ENCODE results near the gene NPM1. TPM values are rescaled to one million over a fixed set of nuclear protein-coding genes. Genes with fewer than 3 reads are reported as not detected.

NPM1 gene
- total and polyA plus RNA-seq, 2 of the 13 experiments (the other 11 are each of a cell fraction or from before 2014, with no cell fraction given), result 2,047 to 3,353 TPM

- TF ChIP-seq FOXM1 (CRISPR knock-in tag; IDR thresholded peaks at IDR 0.05) (no peak), SMARCC2 (IDR thresholded peaks at IDR 0.05) (no peak), ZXDC (CRISPR knock-in tag; IDR thresholded peaks at IDR 0.05) (peak; percentile 72; the same call in 1 of the 2 replicates), KLF9 (CRISPR knock-in tag; IDR thresholded peaks at IDR 0.05; ENCODE audit: low read depth) (peak; percentile 80; the same call in 1 of the 2 replicates), ZBTB34 (CRISPR knock-in tag; IDR thresholded peaks at IDR 0.05) (no peak), NFKB2 (CRISPR knock-in tag; IDR thresholded peaks at IDR 0.05; ENCODE audit: borderline replicate concordance) (peak; percentile 94), HOXA5 (CRISPR knock-in tag; IDR thresholded peaks at IDR 0.05) (0 out of 2 replicates have a peak, but pooled peaks have one; percentile 32), U2AF1 (optimal IDR thresholded peaks at IDR 0.05; ENCODE audit: low read depth, low read length) (peak; percentile 87), KAT7 (CRISPR knock-in tag; IDR thresholded peaks at IDR 0.05; ENCODE audit: borderline replicate concordance) (no peak), THYN1 (CRISPR knock-in tag; IDR thresholded peaks at IDR 0.05; ENCODE audit: borderline replicate concordance, low read depth) (0 out of 2 replicates have a peak, but pooled peaks have one; percentile 29), KDM1A (CRISPR knock-in tag; IDR thresholded peaks at IDR 0.05) (no peak), ZNF280D (CRISPR knock-in tag; IDR thresholded peaks at IDR 0.05) (peak; percentile 92), KDM2A (CRISPR knock-in tag; IDR thresholded peaks at IDR 0.05; ENCODE audit: borderline replicate concordance, low read depth) (peak; percentile 77), ELF1 (CRISPR knock-in tag; IDR thresholded peaks at IDR 0.05) (0 out of 2 replicates have a peak, but pooled peaks have one; percentile 16), RCOR2 (CRISPR knock-in tag; IDR thresholded peaks at IDR 0.05) (0 out of 2 replicates have a peak, but pooled peaks have one; percentile 32), GZF1 (CRISPR knock-in tag; IDR thresholded peaks at IDR 0.05) (peak; percentile 82; the same call in 1 of the 2 replicates), ATF2 (CRISPR knock-in tag; IDR thresholded peaks at IDR 0.05) (peak; percentile 49; the same call in 1 of the 2 replicates), ETV5 (CRISPR knock-in tag; IDR thresholded peaks at IDR 0.05; ENCODE audit: borderline replicate concordance) (peak; percentile 63; the same call in 1 of the 2 replicates), SNAI1 (CRISPR knock-in tag; IDR thresholded peaks at IDR 0.05; ENCODE audit: borderline replicate concordance) (peak; percentile 76; the same call in 1 of the 2 replicates), ZNF432 (CRISPR knock-in tag; IDR thresholded peaks at IDR 0.05; ENCODE audit: borderline replicate concordance) (no peak), ZNF562 (CRISPR knock-in tag; IDR thresholded peaks at IDR 0.05; ENCODE audit: borderline replicate concordance) (0 out of 2 replicates have a peak, but pooled peaks have one; percentile 23)
Observed at GRCh38 chr5:171387970-171388815, 544 bp downstream of the NPM1 start (continued).

Data from HepG2 (cell line).